ENCODE measurements around the gene C4A.

GRCh38 chr6:31952140-31952805, 29.6 kb upstream of the C4A start:
- TF ChIP-seq POLR2A (IDR thresholded peaks at IDR 0.05) (no peak), CTCF (IDR thresholded peaks at IDR 0.05) (peak; percentile 43 to 66 (median 52))
